ENCODE results near the gene YEATS2. TPM values are rescaled to one million over a fixed set of nuclear protein-coding genes. Genes with fewer than 3 reads are reported as not detected.
"Not testable (repeated sequence)": the region's sequence is repeated elsewhere in the genome, so short reads cannot be mapped to it uniquely, and the experiment has no call there.

Gene YEATS2
- total RNA-seq, 1 donor from 2014 or later: 62.2 TPM

DNA sequence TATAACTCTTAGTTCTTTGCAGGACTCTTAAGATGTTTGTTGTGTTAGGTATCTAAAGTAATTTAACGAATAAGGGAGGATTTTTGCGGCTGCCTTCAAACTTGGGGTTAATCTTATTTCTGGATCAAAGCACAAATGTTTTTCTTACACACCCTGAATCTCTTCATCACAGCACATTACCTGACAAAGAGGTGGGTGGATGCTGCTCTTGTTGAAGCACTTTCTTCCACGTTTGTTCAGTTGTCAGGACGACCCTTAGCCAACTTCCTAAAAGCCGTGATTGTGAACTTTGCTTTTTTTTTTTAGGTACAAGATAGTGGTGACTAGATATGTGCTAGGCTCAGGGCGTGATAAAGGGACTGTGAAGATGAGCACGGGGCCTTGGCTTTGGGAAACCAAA lies 36.0 kb downstream of the YEATS2 start:
- no peaks in the 10 kb centered on the region for H3K27me3 Mint-ChIP-seq
- no peak overlapping the region for H3K4me3 Mint-ChIP-seq
- peaks cover 75% of the 10 kb centered on the region for H3K36me3 Mint-ChIP-seq (ENCODE audit: low read depth)
- H3K4me1 Mint-ChIP-seq: no peaks in the 10 kb centered on the region
- peaks cover 5% of the 10 kb centered on the region for H3K9me3 Mint-ChIP-seq
- no peak overlapping the region for H3K27ac Mint-ChIP-seq
- intact Hi-C loops (cut with micrococcal nuclease): no loop called here
- no peak for DNase-seq

DNA sequence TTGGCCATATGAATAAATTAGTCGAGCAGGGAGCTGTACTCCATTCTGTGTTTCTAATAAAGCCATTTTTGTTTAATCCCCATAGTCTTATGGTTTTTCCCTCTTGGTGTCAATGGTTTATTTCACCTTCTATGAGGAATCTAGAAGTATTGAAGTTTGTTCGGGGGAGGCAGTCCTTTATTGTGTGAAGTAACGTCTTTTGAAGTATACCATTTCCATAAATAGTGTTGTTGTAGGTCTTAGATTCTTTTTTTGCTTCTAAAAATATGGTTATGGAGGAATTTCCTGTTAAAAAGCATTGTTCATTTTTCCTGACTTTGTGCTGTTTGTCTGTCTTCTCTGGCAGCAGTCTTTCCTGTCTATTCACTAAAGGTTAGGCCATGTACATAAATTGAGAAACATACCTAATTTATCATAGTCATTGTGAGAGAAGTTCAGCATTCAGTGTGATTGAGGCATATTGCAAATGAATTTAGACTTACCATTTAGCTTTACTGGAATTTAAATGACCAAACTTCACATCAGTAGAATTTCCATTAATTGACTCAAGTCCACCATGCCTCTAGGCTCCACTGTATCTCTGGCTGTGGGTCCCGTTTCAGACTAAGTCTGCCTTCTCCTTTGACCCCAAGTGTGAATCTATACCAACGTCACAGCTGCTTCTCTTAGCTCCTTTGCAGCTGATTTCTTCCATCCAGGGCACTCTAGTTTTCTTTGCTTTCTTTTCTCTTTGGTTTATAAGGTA lies 37.3 kb downstream of the YEATS2 start:
- peaks cover 5% of the 10 kb centered on the region for H3K9me3 Mint-ChIP-seq
- H3K27me3 Mint-ChIP-seq: no peaks in the 10 kb centered on the region
- DNase-seq: no peak
- H3K4me1 Mint-ChIP-seq: no peaks in the 10 kb centered on the region
- peak overlapping the region; percentile 21 for H3K27ac Mint-ChIP-seq
- intact Hi-C loops (cut with micrococcal nuclease): no loop called here
- no peak overlapping the region for H3K4me3 Mint-ChIP-seq
- peaks cover 69% of the 10 kb centered on the region for H3K36me3 Mint-ChIP-seq (ENCODE audit: low read depth)

DNA sequence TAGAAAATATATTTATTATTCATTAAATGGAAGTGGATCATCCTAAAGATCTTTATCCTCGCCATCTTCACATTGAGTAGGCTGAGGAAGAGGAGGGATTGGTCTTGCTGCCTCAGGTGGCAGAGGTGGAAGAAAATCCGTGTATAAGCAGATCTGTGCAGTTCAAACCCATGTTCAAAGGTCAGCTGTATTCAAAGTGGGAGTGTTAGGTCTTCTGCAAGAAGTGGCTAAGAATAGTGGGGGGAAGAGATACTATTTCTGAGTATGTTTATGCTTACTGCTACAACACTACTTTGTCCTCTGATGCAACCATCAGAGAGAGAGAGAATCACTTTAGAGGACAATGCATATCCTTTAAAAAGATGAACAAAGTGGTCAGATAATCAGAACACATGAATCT lies 39.5 kb downstream of the YEATS2 start:
- no peak overlapping the region for H3K4me3 Mint-ChIP-seq
- no peak overlapping the region for H3K27ac Mint-ChIP-seq
- H3K4me1 Mint-ChIP-seq: no peaks in the 10 kb centered on the region
- peaks cover 68% of the 10 kb centered on the region for H3K36me3 Mint-ChIP-seq (ENCODE audit: low read depth)
- H3K9me3 Mint-ChIP-seq: peaks cover 5% of the 10 kb centered on the region
- DNase-seq: no peak
- intact Hi-C loops (cut with micrococcal nuclease): no loop called here
- H3K27me3 Mint-ChIP-seq: no peaks in the 10 kb centered on the region

DNA sequence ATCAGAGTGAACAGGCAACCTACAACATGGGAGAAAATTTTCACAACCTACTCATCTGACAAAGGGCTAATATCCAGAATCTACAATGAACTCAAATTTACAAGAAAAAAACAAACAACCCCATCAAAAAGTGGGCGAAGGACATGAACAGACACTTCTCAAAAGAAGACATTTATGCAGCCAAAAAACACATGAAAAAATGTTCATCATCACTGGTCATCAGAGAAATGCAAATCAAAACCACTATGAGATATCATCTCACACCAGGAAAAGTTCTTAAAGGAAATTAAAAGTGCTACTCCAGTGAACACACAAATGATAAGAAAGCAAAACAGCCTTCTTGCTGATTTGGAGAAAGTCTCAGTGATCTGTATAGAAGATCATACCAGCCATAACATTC lies 42.6 kb downstream of the YEATS2 start:
- H3K4me1 Mint-ChIP-seq; H3K9me3 Mint-ChIP-seq; H3K27ac Mint-ChIP-seq; DNase-seq; H3K4me3 Mint-ChIP-seq; intact Hi-C loops (cut with micrococcal nuclease); H3K27me3 Mint-ChIP-seq: not testable (repeated sequence)
- H3K36me3 Mint-ChIP-seq (ENCODE audit: low read depth): peaks cover 64% of the 10 kb centered on the region

DNA sequence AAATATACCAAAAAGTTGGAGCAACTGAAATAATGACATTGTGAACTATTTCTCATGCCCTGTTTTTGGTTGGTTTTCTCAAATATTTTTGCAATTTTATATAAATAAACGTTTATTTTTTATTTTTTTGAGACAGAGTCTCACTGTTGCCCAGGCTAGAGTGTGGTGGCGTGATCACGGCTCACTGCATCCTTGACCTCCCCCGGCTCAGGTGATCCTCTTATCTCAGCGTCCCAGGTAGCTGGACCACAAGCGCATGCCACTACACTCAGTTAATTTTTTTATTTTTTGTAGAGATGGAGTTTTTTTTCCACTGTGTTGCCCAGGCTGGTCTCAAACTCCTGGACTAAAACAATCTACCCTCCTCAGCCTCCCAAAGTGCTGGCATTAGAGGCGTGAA lies 45.6 kb downstream of the YEATS2 start:
- Mint-ChIP-seq H3K27me3 (no peaks in the 10 kb centered on the region), H3K27ac (no peak overlapping the region), H3K4me1 (no peaks in the 10 kb centered on the region), H3K36me3 (ENCODE audit: low read depth) (peaks cover 61% of the 10 kb centered on the region), H3K4me3 (no peak overlapping the region), H3K9me3 (no peaks in the 10 kb centered on the region)
- intact Hi-C loops (cut with micrococcal nuclease): no loop called here
- no peak for DNase-seq

DNA sequence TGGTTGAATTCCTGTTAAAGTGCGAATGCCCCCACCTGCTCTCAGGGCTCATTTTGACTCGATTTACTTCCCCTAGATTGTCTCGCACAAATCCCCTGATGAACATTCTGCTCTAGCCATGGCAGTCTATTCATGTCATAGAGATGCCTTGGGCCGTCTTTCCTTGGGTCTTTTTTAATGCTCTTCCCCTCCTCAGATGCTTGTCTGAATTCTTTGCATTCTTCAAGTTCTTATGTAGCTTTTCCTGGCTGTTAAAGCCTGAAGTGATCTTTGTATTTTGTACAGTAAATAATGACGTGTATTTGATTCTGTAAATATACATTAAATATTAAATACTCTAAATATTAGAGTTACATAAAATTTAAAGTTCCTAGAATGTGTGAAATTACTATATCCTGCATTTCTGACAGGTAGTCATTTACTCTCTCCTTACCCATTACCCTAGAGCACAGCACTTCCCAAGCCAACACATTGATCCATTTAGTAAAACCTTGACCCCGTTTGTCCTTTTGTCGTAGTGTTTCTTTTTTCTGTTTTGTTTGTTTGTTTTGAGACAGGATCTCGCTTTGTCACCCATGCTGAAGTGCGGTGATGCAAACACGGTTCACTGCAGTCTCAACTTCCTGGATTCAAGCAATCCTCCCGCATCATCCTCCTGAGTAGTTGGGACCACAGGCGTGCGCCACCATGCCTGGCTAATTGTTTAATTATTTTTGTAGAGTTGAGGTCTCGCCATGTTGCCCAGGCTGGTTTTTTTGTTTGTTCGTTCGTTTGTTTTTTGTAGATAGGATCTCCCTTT lies 47.9 kb downstream of the YEATS2 start:
- H3K36me3 Mint-ChIP-seq (ENCODE audit: low read depth): peaks cover 65% of the 10 kb centered on the region
- intact Hi-C loops (cut with micrococcal nuclease): no loop called here
- no peaks in the 10 kb centered on the region for H3K9me3 Mint-ChIP-seq

DNA sequence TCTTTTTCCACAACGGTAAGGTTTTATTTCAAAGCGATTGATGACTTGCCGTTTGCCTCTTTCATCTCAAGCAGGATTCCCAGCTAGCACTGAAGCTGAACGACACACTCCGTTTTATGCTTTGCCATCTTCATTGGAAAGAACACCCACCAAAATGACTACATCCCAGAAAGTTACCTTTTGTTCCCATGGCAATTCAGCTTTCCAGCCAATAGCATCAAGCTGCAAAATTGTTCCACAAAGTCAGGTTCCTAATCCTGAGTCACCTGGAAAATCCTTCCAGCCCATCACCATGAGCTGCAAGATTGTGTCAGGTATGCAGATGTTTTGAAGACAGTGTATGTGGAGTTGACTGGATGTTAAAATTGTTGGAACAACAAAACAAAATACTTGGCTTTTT lies 56.5 kb downstream of the YEATS2 start:
- Mint-ChIP-seq H3K4me1 (no peaks in the 10 kb centered on the region), H3K9me3 (no peaks in the 10 kb centered on the region), H3K4me3 (no peak overlapping the region), H3K27ac (no peak overlapping the region), H3K36me3 (ENCODE audit: low read depth) (peaks cover 55% of the 10 kb centered on the region), H3K27me3 (no peaks in the 10 kb centered on the region)
- no peak for DNase-seq
- intact Hi-C loops (cut with micrococcal nuclease): no loop called here

More for the DNA sequence above, 47.9 kb downstream of the YEATS2 start:
- H3K27me3 Mint-ChIP-seq: no peaks in the 10 kb centered on the region
- H3K4me3 Mint-ChIP-seq: no peak overlapping the region
- H3K4me1 Mint-ChIP-seq: no peaks in the 10 kb centered on the region
- DNase-seq: no peak
- H3K27ac Mint-ChIP-seq: peak overlapping the region; percentile 41

DNA sequence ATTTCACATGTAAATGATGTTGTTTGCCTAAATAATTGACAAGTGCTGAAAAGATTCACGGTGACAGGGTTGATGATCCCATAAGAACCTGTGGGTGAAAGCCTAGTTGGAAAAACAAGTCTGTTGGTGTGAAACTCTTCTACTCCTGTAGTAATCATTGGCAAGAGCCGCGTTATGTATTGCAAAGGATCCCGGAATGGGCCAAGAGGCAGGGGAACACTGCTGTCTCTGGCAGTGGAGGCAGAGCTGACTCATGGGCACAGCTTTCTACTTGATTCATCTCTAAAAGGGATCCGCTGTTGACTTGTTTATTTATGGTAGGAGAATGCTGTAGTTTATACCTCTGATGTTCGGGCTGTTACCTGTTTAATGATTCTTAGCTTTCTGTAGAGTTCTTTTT lies 64.7 kb downstream of the YEATS2 start:
- no peak overlapping the region for H3K4me3 Mint-ChIP-seq
- no peak overlapping the region for H3K27ac Mint-ChIP-seq
- H3K27me3 Mint-ChIP-seq: no peaks in the 10 kb centered on the region
- H3K9me3 Mint-ChIP-seq: no peaks in the 10 kb centered on the region
- DNase-seq: no peak
- peaks cover 48% of the 10 kb centered on the region for H3K36me3 Mint-ChIP-seq (ENCODE audit: low read depth)
- H3K4me1 Mint-ChIP-seq: peaks cover 8% of the 10 kb centered on the region
- intact Hi-C loops (cut with micrococcal nuclease): loop anchor here (10.0 kb wide), 1 partner anchor 208 kb away; the partner anchor contains the start of gene KLHL6

DNA sequence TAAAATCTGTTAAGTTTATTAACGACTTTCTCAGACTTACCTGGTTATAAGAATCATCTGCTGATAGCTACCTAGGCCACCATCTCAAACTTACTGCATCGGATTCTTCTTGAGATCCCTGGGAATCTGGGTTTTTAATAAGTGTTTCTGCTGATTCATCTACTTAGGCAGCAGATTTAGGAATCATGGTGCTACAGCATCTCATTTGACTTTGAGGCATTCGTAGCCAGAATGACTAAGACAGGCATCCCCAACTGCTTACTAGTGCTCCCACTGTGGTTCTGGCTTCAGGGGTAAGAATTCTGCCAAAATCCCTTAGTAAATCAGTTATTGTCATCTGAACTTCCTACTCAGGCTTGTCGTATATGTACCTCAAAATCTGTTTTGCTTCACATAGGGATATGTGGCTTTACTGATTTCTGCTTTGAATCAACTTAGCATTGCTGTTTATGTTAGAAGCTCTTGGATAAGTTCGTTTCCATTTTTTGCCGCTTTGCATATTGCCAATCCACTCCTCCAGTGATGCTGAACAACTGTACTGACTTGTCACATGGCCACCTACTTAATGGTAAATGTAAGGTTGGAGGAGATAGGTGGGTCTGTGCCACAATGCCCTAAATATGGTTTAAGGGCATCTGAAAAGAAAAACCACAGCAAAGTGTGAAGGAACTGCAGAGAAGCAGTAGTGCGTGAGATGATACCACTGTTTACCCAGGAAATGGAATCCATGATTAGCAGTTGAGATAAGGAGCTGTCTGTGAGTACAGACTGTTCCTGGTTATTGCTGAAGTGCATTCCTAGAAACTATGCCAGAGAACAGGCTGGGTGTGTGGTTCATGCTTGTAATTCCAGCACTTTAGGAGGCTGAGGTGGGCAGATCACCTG lies 67.5 kb downstream of the YEATS2 start:
- peaks cover 38% of the 10 kb centered on the region for H3K36me3 Mint-ChIP-seq (ENCODE audit: low read depth)
- no peaks in the 10 kb centered on the region for H3K9me3 Mint-ChIP-seq
- H3K4me1 Mint-ChIP-seq: peaks cover 8% of the 10 kb centered on the region
- DNase-seq: no peak
- no peak overlapping the region for H3K4me3 Mint-ChIP-seq
- H3K27me3 Mint-ChIP-seq: no peaks in the 10 kb centered on the region
- peak overlapping the region; percentile 30 for H3K27ac Mint-ChIP-seq
- intact Hi-C loops (cut with micrococcal nuclease): loop anchor here (5.0 to 10.0 kb wide), 2 partner anchors 128 to 210 kb away; partner anchors contain the start of genes KLHL24 and KLHL6

DNA sequence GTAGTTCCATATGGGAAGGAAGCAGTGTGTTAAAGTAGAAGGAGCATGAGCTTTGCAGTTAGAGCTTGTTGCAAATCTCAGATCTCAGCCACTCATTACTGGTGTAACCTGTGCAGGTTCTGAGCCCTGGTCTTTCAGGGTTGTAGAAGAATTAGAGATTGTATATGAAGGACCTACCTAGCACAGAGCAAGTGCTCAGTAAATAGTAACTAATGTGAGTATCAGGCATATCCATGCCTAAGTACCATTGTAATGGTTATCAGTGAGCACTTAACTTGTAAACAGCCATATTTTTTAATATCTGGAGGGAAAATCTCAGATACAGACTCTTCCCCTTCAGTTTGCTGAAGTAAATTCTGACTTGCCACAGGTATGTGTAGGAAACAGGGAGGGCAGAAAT lies 68.5 kb downstream of the YEATS2 start:
- Mint-ChIP-seq H3K4me1 (peaks cover 8% of the 10 kb centered on the region), H3K36me3 (ENCODE audit: low read depth) (peaks cover 37% of the 10 kb centered on the region), H3K27ac (peak overlapping the region; percentile 30), H3K9me3 (no peaks in the 10 kb centered on the region), H3K27me3 (no peaks in the 10 kb centered on the region), H3K4me3 (no peak overlapping the region)
- DNase-seq: no peak
- intact Hi-C loops (cut with micrococcal nuclease): loop anchor here (2.0 to 10.0 kb wide), 3 partner anchors 129 to 285 kb away; partner anchors contain the start of genes KLHL24 and KLHL6

DNA sequence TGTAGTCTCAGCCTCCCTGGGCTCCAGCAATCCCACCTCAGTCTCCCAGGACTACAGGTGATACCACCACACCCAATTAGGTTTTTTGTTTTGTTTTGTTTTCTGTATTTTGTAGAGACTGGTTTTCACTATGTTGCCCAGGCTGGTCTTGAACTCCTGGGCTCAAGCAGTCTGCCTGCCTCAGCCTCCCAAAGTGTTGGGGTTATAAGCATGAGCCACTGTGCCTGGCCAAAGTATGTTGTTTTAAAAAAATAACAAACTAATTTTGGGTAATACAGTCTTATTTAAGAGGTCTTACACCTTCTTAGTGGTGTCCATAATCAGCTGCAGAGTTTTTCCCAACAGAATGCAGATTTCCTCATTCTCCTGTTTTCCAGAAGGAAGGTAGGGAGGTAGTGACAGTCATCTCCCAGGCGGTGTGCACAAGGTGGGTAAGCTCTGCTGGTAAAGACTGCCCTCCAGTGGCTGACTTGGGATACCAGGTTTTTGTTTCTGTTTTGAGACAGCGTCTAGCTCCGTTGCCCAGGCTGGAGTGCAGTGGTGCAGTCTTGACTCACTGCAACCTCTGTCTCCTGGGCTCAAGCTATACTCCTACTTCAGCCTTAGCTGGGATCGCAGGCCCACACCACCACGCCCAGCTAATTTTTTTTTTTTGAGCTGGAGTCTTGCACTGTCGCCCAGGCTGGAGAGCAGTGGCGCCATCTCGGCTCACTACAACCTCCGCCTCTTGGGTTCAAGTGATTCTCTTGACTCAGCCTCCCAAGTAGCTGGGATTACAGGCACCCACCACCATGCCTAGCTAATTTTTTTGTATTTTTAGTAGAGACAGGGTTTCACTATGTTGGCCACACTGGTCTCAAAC lies 69.4 kb downstream of the YEATS2 start:
- H3K27ac Mint-ChIP-seq: peak overlapping the region; percentile 37
- intact Hi-C loops (cut with micrococcal nuclease): loop anchor here (1.0 to 10.0 kb wide), 4 partner anchors 130 to 298 kb away; partner anchors contain the start of genes KLHL24 and KLHL6
- peaks cover 35% of the 10 kb centered on the region for H3K36me3 Mint-ChIP-seq (ENCODE audit: low read depth)
- no peak overlapping the region for H3K4me3 Mint-ChIP-seq
- DNase-seq: peak; percentile 93
- peaks cover 8% of the 10 kb centered on the region for H3K4me1 Mint-ChIP-seq
- H3K9me3 Mint-ChIP-seq: no peaks in the 10 kb centered on the region
- H3K27me3 Mint-ChIP-seq: no peaks in the 10 kb centered on the region

DNA sequence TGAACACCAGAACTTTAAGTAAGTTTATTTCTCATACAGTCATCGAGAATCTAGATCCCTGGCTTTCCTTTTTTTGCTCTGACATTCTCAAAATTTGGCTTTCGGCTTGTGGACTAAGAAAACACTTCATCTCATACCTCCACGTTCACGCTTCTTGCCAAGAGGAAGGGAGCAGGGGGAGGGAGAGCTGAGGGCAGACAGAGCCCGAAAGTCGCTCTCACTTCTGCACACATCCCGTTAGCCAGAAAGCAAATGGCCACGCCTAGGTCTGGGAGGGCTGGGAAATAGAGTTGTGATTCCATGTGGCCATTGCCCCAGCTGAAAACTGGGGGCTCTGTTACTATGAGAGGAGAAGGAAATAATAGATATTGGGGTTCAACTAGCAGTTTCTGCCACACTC lies 70.5 kb downstream of the YEATS2 start:
- H3K36me3 Mint-ChIP-seq (ENCODE audit: low read depth): peaks cover 28% of the 10 kb centered on the region
- no peaks in the 10 kb centered on the region for H3K27me3 Mint-ChIP-seq
- no peak overlapping the region for H3K27ac Mint-ChIP-seq
- H3K4me1 Mint-ChIP-seq: peaks cover 8% of the 10 kb centered on the region
- H3K9me3 Mint-ChIP-seq: no peaks in the 10 kb centered on the region
- intact Hi-C loops (cut with micrococcal nuclease): loop anchor here (5.0 to 10.0 kb wide), 2 partner anchors 131 to 213 kb away; partner anchors contain the start of genes KLHL24 and KLHL6
- H3K4me3 Mint-ChIP-seq: no peak overlapping the region
- no peak for DNase-seq

DNA sequence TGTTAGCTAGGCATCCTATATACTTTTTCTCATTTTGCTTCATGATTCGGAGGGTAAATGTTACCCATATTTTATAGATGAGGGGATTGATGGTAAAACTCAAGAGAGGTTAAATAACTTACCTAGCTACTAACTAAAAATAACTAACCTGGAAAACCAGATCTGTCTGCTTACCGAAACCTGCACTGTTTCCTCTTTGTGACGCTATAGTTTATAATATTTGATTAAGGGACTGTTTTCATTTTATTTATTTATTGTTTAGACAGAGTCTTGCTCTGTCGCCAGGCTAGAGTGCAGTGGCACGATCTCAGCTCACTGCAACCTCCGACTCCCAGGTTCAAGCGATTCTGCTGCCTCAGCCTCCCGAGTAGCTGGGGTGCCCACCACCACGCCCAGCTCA lies 71.9 kb downstream of the YEATS2 start:
- Mint-ChIP-seq H3K4me3 (no peak overlapping the region), H3K36me3 (ENCODE audit: low read depth) (peaks cover 34% of the 10 kb centered on the region), H3K4me1 (peaks cover 8% of the 10 kb centered on the region), H3K27me3 (no peaks in the 10 kb centered on the region), H3K27ac (no peak overlapping the region), H3K9me3 (no peaks in the 10 kb centered on the region)
- DNase-seq: no peak
- intact Hi-C loops (cut with micrococcal nuclease): loop anchor here (5.0 to 10.0 kb wide), 2 partner anchors 132 to 215 kb away; partner anchors contain the start of genes KLHL24 and KLHL6

Data from activated CD4-positive, alpha-beta T cell treated with anti-CD3 and anti-CD28 coated beads, Interleukin-2, amount 10 ng/mL, durations not matched to agents 24 days and 14 days (primary cell).